ENCODE data around the gene IMPA2.

DNA sequence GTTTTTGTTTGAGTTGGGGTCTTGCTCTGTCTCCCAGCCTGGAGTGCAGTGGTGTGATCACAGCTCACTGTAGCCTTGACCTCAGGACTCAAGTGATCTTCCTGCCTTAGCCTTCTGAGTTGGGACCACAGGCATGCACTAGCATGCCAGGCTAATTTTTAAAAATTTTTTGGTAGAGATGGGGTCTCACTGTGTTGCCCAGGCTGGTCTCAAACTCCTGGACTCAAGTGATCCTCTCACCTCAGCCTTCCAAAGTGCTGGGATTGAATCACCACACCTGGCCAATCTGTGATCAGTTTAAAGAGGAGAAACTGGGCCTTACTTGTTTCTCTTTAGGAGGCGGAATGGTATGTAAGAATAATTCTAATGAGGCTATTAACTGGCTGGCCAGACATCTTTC lies 49.9 kb downstream of the IMPA2 start:
- TF ChIP-seq YY1 (IDR thresholded peaks at IDR 0.05; ENCODE audit: low read depth, low read length) (no peak), ZNF274 (IDR thresholded peaks at IDR 0.05; ENCODE audit: borderline replicate concordance, extremely low read depth, low read length) (no peak), SIN3A (conservative IDR thresholded peaks at IDR 0.05 in 1 of 2, IDR thresholded peaks at IDR 0.05 in 1 of 2; ENCODE audit: low read depth in 1 of 2, low read length in 2 of 2) (no peak), HDAC2 (IDR thresholded peaks at IDR 0.05; ENCODE audit: borderline replicate concordance in 1 of 2, low read depth in 2 of 2, low read length in 2 of 2) (no peak)
- TF ChIP-seq, protein P1, sequence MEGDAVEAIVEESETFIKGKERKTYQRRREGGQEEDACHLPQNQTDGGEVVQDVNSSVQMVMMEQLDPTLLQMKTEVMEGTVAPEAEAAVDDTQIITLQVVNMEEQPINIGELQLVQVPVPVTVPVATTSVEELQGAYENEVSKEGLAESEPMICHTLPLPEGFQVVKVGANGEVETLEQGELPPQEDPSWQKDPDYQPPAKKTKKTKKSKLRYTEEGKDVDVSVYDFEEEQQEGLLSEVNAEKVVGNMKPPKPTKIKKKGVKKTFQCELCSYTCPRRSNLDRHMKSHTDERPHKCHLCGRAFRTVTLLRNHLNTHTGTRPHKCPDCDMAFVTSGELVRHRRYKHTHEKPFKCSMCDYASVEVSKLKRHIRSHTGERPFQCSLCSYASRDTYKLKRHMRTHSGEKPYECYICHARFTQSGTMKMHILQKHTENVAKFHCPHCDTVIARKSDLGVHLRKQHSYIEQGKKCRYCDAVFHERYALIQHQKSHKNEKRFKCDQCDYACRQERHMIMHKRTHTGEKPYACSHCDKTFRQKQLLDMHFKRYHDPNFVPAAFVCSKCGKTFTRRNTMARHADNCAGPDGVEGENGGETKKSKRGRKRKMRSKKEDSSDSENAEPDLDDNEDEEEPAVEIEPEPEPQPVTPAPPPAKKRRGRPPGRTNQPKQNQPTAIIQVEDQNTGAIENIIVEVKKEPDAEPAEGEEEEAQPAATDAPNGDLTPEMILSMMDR (IDR thresholded peaks at IDR 0.05; ENCODE audit: control extremely low read depth in 1 of 3, insufficient read depth in 1 of 3, low read depth in 1 of 3, low read length in 3 of 3), result no peak

All from H1 (cell line).